HUES48 (cell line): Measurements from ENCODE around the gene MAP4K4.
"Not testable (repeated sequence)": the region's sequence is repeated elsewhere in the genome, so short reads cannot be mapped to it uniquely, and the experiment has no call there.

Experiments used
- H3K27ac ChIP-seq: one replicate; pipeline ENCODE4 v1.7.0; 2013; ENCODE audit warnings: low read depth, low read length, inconsistent platforms
- H3K27me3 ChIP-seq: 2 replicates; pipeline ENCODE4 v1.6.1; 2013; ENCODE audit warnings: mild to moderate bottlenecking, low read length; ENCODE audit not compliant: control insufficient read depth, insufficient read depth
- H3K36me3 ChIP-seq: 2 replicates; pipeline ENCODE4 v1.6.1; 2013; ENCODE audit warnings: low read length; ENCODE audit not compliant: control insufficient read depth, insufficient read depth
- H3K4me1 ChIP-seq: 2 replicates; pipeline ENCODE4 v1.6.1; 2013; ENCODE audit warnings: mild to moderate bottlenecking, low read length; ENCODE audit not compliant: control insufficient read depth, insufficient read depth
- H3K4me3 ChIP-seq: 2 replicates; pipeline ENCODE4 v1.5.1; 2013; ENCODE audit warnings: mild to moderate bottlenecking, low read depth, low read length
- H3K9ac ChIP-seq: 2 replicates; pipeline ENCODE4 v1.6.1; 2013; ENCODE audit warnings: mild to moderate bottlenecking, low read depth, low read length, moderate library complexity
- H3K9me3 ChIP-seq: 2 replicates; pipeline ENCODE4 v1.6.1; 2013; ENCODE audit warnings: low read length; ENCODE audit not compliant: control insufficient read depth, insufficient read depth

The MAP4K4 gene

DNA sequence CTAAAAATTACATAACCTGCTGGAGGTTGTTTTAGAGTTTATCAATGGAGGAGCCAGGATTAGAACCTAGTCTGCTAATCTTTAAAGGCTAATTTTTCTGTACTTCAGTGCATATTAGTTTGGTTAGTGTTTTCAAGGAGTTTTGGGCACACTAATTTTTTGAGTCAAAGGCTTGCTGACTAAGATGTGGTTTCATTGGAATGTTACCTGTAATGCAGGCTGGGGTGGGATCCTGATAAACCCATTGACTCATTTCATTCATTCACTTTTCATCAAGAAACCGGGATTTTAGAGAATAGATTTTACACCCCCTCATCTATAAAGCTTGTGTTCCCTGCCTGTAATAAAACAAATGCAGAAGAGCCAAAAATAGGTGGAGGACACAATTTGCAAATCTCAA, 202.4 kb downstream of the MAP4K4 start:
- no peak overlapping the region for H3K4me3 ChIP-seq
- no peak overlapping the region for H3K9ac ChIP-seq
- no peaks in the 10 kb centered on the region for H3K27me3 ChIP-seq
- no peaks in the 10 kb centered on the region; the same call in 1 of the 2 replicates for H3K36me3 ChIP-seq
- H3K27ac ChIP-seq = no peak overlapping the region
- H3K4me1 ChIP-seq = peaks cover 3% of the 10 kb centered on the region; the same call in 1 of the 2 replicates
- H3K9me3 ChIP-seq = no peaks in the 10 kb centered on the region

- no peaks in the 10 kb centered on the region for H3K9me3 ChIP-seq
These were observed 202.9 kb downstream of the MAP4K4 start for GRCh38 chr2:101900375-101900774.

GRCh38 chr2:101901241-101901640, 203.7 kb downstream of the MAP4K4 start:
- no peaks in the 10 kb centered on the region for H3K27me3 ChIP-seq
- no peaks in the 10 kb centered on the region for H3K4me1 ChIP-seq
- H3K27ac ChIP-seq = no peak overlapping the region
- H3K9ac ChIP-seq = no peak overlapping the region
- H3K36me3 ChIP-seq = no peaks in the 10 kb centered on the region; the same call in 1 of the 2 replicates
- peaks cover 7% of the 10 kb centered on the region; the same call in 1 of the 2 replicates for H3K9me3 ChIP-seq
- no peak overlapping the region for H3K4me3 ChIP-seq

More at GRCh38 chr2:101900375-101900774, 202.9 kb downstream of the MAP4K4 start:
- Histone ChIP-seq H3K4me3 (no peak overlapping the region), H3K27ac (no peak overlapping the region), H3K27me3 (no peaks in the 10 kb centered on the region), H3K9ac (no peak overlapping the region), H3K4me1 (no peaks in the 10 kb centered on the region), H3K36me3 (no peaks in the 10 kb centered on the region; the same call in 1 of the 2 replicates)

DNA sequence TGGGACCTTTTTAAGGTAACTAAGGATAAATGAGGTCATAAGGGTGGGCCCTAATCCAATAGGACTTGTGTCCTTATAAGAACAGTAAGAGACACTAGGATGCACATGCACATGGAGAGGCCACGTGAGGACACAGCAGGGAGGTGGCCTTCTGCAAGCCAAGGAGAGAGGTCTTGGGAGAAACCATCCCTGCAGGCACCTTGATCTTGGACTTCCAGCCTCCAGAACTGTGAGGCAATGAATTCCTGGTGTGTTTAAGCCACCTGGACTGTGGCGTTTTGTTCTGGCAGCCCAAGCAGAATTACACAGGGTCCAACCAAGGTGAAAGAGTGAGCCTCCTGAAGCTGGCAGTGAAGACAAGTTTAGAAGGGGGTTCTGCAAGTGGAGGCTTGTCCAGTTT, 204.7 kb downstream of the MAP4K4 start:
- no peaks in the 10 kb centered on the region for H3K4me1 ChIP-seq
- H3K9me3 ChIP-seq = peaks cover 14% of the 10 kb centered on the region
- H3K27ac ChIP-seq = no peak overlapping the region
- no peaks in the 10 kb centered on the region for H3K27me3 ChIP-seq
- H3K36me3 ChIP-seq = no peaks in the 10 kb centered on the region; the same call in 1 of the 2 replicates
- H3K9ac ChIP-seq = no peak overlapping the region
- no peak overlapping the region for H3K4me3 ChIP-seq

- Histone ChIP-seq H3K27me3 (no peaks in the 10 kb centered on the region), H3K4me1 (no peaks in the 10 kb centered on the region), H3K4me3 (no peak overlapping the region), H3K27ac (no peak overlapping the region), H3K9ac (no peak overlapping the region), H3K9me3 (peaks cover 27% of the 10 kb centered on the region), H3K36me3 (no peaks in the 10 kb centered on the region)
These were observed 207.4 kb downstream of the MAP4K4 start for GRCh38 chr2:101904916-101905315.

DNA sequence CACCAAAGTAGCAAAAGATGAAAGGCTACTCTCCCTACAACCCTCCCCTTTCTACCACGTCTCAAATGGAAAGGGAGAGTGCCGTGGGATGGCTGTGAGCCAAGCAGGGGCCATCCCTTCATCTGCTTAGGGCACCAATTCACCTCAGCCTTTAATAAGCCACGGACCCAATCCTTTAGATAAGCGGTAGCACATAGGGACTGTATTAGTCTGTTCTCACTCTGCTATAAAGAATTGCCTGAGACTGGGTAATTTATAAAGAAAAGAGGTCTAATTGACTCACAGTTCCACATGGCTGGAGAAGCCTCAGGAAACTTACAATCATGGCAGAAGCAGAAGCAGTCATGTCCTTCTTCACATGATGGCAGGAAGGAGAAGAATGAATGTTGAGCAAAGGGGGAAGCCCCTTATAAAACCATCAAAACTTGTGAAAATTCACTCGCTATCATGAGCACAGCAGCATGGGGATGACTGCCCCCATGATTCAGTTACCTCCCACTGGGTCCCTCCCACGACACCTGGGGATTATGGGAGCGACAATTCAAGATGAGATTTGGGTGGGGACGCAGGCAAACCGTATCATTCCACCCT, 208.3 kb downstream of the MAP4K4 start:
- no peak overlapping the region; the same call in 1 of the 2 replicates for H3K4me3 ChIP-seq
- no peak overlapping the region for H3K27ac ChIP-seq
- no peaks in the 10 kb centered on the region for H3K4me1 ChIP-seq
- no peak overlapping the region for H3K9ac ChIP-seq
- peaks cover 30% of the 10 kb centered on the region for H3K9me3 ChIP-seq
- no peaks in the 10 kb centered on the region for H3K27me3 ChIP-seq
- H3K36me3 ChIP-seq = no peaks in the 10 kb centered on the region

- Histone ChIP-seq H3K4me1 (no peaks in the 10 kb centered on the region), H3K9me3 (peaks cover 30% of the 10 kb centered on the region), H3K4me3 (no peak overlapping the region), H3K9ac (no peak overlapping the region), H3K36me3 (no peaks in the 10 kb centered on the region), H3K27me3 (no peaks in the 10 kb centered on the region), H3K27ac (no peak overlapping the region)
These were observed 212.3 kb downstream of the MAP4K4 start for GRCh38 chr2:101909760-101910159.

- H3K27me3 ChIP-seq = no peaks in the 10 kb centered on the region
- H3K27ac ChIP-seq = no peak overlapping the region
- no peak overlapping the region for H3K4me3 ChIP-seq
- H3K9me3 ChIP-seq = peaks cover 16% of the 10 kb centered on the region
- no peaks in the 10 kb centered on the region for H3K36me3 ChIP-seq
- H3K4me1 ChIP-seq = no peaks in the 10 kb centered on the region
- H3K9ac ChIP-seq = no peak overlapping the region
These were observed 215.0 kb downstream of the MAP4K4 start for GRCh38 chr2:101912545-101912944.

GRCh38 chr2:101921319-101921952, 223.9 kb downstream of the MAP4K4 start:
- Histone ChIP-seq H3K27me3 (no peaks in the 10 kb centered on the region), H3K36me3 (no peaks in the 10 kb centered on the region), H3K9ac (no peak overlapping the region), H3K4me3 (no peak overlapping the region), H3K9me3 (peaks cover 11% of the 10 kb centered on the region), H3K4me1 (no peaks in the 10 kb centered on the region), H3K27ac (no peak overlapping the region)

GRCh38 chr2:101921953-101922325, 224.4 kb downstream of the MAP4K4 start:
- H3K27me3 ChIP-seq = no peaks in the 10 kb centered on the region
- no peak overlapping the region for H3K4me3 ChIP-seq
- H3K36me3 ChIP-seq = no peaks in the 10 kb centered on the region
- H3K27ac ChIP-seq = no peak overlapping the region
- H3K9ac ChIP-seq = no peak overlapping the region
- no peaks in the 10 kb centered on the region for H3K4me1 ChIP-seq
- peaks cover 15% of the 10 kb centered on the region for H3K9me3 ChIP-seq

- peaks cover 29% of the 10 kb centered on the region for H3K9me3 ChIP-seq
- H3K27ac ChIP-seq, H3K9ac ChIP-seq, H3K4me3 ChIP-seq, H3K4me1 ChIP-seq, H3K27me3 ChIP-seq, H3K36me3 ChIP-seq: not testable (repeated sequence)
These were observed 226.8 kb downstream of the MAP4K4 start for GRCh38 chr2:101924311-101924710.
